GM19351 (cell line): ENCODE data around the gene ILDR1.
"Not testable (repeated sequence)": the region's sequence is repeated elsewhere in the genome, so short reads cannot be mapped to it uniquely, and the experiment has no call there.

Experiments
- ATAC-seq: cut with Tn5 transposase; IDR thresholded peaks from one replicate; pipeline ENCODE4 v1.9.1; 2021; ENCODE audit warnings: mild to moderate bottlenecking, moderate library complexity; ENCODE audit not compliant: unreplicated experiment

Gene ILDR1

DNA sequence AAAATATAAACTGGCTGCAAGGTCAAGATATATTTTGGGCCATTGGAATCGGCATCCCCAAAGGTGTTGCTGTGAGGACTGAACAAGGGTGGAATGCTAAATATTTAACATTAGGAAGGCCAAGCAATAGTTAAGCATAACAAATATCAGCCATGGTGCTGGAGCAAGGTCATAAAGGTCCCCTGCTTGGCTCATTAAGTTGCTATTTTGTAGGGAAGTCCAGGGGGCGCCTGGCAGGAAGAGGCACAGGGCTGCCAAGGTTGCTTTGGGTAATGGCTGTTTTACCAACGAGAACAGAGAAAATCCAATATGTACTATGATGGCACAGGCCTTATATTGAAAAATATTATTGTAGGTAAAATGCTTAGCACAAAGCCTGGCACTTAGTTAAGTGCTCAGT is 65.7 kb downstream of the ILDR1 start:
- no peak for ATAC-seq

DNA sequence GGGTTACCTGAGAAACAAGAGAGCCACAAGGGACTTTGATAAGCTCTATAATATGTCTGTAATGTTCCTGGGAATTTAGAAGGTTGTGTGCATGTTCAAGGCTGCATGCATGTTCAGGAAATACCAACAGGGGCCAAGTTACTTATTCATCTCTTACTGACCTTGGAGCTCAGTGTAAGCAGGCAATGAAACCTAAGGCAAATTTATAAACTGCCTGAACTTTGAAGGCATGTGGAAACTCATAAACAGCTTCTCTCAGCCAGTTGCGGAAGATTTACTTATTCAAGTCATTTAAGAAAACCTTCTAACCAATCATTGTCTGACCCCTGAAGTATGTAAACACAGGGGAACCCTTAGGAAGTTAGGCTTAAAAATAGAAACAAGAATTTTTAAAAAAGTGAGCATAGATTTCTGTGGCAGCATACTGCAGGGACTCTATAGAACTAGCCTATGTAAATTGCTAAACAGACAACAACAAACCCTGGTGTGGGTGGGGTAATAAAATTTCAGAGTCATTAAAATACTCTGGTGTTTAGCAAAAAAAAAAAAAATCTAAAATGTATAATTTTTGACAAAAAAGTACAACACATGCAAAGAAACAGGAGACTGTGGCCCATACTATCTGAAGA is 70.6 kb downstream of the ILDR1 start:
- ATAC-seq = no peak

DNA sequence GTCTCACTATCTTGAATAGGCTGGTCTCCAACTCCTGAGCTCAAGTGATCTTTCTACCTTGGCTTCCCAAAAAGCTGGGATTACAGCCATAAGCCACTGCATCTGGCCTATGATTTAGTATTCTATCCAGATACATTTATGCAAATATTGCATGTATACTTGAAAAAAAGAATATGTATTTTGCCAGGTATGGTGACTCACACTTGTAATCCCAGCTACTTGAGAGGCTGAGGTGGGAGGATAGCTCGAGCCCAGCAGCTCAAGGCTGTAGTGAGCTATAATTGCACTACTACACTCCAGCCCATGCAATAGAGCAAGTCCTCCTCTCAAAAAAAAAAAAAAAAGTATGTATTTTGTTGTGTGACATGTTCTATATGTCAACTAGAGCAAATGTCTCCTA is 73.4 kb downstream of the ILDR1 start:
- no peak for ATAC-seq

DNA sequence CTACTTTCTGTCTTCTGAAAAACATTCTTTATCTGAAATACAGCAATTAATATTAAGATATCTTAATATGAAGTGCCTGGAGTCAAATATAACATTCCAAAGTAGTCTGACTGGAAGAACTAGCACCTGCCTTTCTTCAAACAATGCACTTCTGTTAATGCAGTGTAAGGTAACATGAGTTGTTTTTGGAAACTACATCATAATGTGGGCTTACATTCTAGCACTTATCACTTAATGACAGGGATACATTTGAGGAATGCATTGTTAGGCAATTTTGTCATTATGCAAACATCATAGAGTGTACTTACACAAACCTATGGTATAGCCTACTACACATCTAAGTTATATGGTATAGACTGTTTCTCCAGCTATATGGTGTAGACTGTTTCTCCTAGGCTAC is 78.6 kb downstream of the ILDR1 start:
- no peak for ATAC-seq

DNA sequence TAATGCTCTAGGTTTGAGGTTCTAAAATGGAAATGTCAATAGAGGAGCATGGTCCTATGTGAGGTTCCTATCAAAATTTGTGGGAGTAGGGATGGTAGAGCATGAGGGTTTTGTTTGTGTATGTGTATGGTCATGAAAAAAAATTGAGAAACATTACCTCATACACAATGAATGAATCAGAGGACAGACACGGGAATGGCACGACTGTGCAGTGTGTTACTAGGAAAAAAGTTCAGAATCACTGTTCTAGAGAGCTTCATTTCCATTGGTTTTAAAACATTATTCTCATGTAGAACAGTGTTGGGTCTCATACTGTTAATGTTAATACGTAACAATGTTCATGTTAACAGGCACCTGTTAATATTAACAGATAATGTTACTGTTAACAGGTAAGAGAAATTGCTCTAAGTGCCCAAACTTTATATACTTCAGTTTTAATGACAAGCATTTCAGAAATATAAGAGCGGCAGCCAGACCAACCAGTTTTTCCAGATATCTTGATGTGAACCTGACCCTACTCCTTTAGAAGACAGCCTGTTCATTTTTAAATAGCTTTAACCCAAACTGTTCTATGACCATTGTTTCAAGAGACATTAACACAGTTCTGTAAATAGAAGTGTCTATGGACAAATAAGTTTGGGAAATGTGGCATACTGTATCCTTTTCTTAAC is 79.8 kb downstream of the ILDR1 start:
- no peak for ATAC-seq

DNA sequence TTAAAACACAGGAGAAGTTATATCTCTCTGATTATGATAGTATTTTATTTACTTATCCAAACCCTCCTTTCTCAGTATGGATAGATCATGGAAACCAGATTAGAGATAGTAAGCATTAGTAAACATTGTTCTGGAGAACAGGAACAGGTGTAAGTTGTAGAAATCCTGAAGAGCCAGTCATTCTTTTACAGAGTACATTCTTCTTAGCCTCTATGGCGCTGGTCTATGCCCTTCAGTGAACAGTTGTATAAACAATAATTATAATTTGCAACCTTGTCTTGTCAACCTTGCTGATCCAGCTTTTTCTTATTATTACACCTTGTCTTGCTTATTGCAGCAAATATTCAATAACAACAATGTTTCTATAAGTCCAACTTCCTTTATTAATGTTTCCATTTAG is 80.5 kb downstream of the ILDR1 start:
- no peak for ATAC-seq

DNA sequence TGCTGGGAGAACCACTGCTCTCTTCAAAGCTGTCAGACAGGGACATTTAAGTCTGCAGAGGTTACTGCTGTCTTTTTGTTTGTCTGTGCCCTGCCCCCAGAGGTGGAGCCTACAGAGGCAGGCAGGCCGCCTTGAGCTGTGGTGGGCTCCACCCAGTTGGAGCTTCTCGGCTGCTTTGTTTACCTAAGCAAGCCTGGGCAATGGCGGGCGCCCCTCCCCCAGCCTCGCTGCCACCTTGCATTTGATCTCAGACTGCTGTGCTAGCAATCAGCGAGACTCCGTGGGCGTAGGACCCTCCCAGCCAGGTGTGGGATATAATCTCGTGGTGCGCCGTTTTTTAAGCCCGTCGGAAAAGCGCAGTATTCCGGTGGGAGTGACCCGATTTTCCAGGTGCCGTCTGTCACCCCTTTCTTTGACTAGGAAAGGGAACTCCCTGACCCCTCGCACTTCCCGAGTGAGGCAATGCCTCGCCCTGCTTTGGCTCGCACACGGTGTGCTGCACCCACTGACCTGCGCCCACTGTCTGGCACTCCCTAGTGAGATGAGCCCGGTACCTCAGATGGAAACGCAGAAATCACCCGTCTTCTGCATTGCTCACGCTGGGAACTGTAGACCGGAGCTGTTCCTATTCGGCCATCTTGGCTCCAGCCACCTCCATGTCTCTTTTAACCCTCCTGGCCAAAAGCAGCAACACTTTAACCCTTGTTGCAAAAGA is 83.7 kb downstream of the ILDR1 start:
- ATAC-seq = not testable (repeated sequence)
